ENCODE measurements around the gene MAP2K5. TPM values are rescaled to one million over a fixed set of nuclear protein-coding genes. Genes with fewer than 3 reads are reported as not detected.

Gene MAP2K5
- total and polyA plus RNA-seq, 8 donors, result 1.8 to 94.6 (median 11.1) TPM

- peak in 1 of 2 donors; percentile 61 for DNase-seq
- peaks cover 34 to 65% (median 63%) of the 10 kb centered on the region in 3 donors for H3K27me3 ChIP-seq
- peaks cover 44 to 68% (median 57%) of the 10 kb centered on the region in 4 donors for H3K4me1 ChIP-seq
- peak overlapping the region; percentile 31 to 51 (median 45) for H3K4me3 ChIP-seq
- no peaks in the 10 kb centered on the region for H3K36me3 ChIP-seq
- WGBS, 5 donors, result 1 to 4% (median 2%) methylated on average over 42 to 59 of the region's 59 CpGs
- no peak for TF ChIP-seq POLR2AphosphoS5 (IDR thresholded peaks at IDR 0.05)
- TF ChIP-seq EP300 (IDR thresholded peaks at IDR 0.05), result no peak
- TF ChIP-seq CTCF (IDR thresholded peaks at IDR 0.05), result no peak
- TF ChIP-seq POLR2A (IDR thresholded peaks at IDR 0.05), result no peak
- H3K9me3 ChIP-seq, result no peaks in the 10 kb centered on the region
- H3K27ac ChIP-seq, result no peak overlapping the region
- intact Hi-C loops (cut with DNase I; ENCODE audit: low total_unique reads), result loop anchor here (5.0 kb wide), 1 partner anchor 377 kb away; no protein-coding TSS in a partner anchor
Observed at GRCh38 chr15:67834581-67835296, 292.2 kb downstream of the MAP2K5 start.

GRCh38 chr15:67835297-67836133, 293.0 kb downstream of the MAP2K5 start:
- no peaks in the 10 kb centered on the region for H3K36me3 ChIP-seq
- no peak for TF ChIP-seq EP300 (IDR thresholded peaks at IDR 0.05)
- no peak for TF ChIP-seq POLR2A (IDR thresholded peaks at IDR 0.05)
- TF ChIP-seq CTCF (IDR thresholded peaks at IDR 0.05), result no peak
- no peak for TF ChIP-seq POLR2AphosphoS5 (IDR thresholded peaks at IDR 0.05)
- intact Hi-C loops (cut with DNase I; ENCODE audit: low total_unique reads), result no loop called here
- 1 to 6% (median 4%) methylated on average over 48 to 59 of the region's 59 CpGs for WGBS, 5 donors
- H3K4me3 ChIP-seq, result peak overlapping the region; percentile 31 to 51 (median 45)
- H3K27me3 ChIP-seq, result peaks cover 26 to 57% (median 56%) of the 10 kb centered on the region in 3 donors
- no peak overlapping the region for H3K27ac ChIP-seq
- peak in 1 of 2 donors; percentile 51 for DNase-seq
- H3K4me1 ChIP-seq, result peaks cover 44 to 64% (median 53%) of the 10 kb centered on the region in 4 donors
- H3K9me3 ChIP-seq, result no peaks in the 10 kb centered on the region

GRCh38 chr15:67836134-67836455, 293.6 kb downstream of the MAP2K5 start:
- no peaks in the 10 kb centered on the region for H3K9me3 ChIP-seq
- H3K4me1 ChIP-seq, result peaks cover 44 to 66% (median 55%) of the 10 kb centered on the region in 4 donors
- intact Hi-C loops (cut with DNase I; ENCODE audit: low total_unique reads), result no loop called here
- WGBS, 5 donors, result 2 to 6% (median 5%) methylated on average over 16 of the region's 16 CpGs
- H3K36me3 ChIP-seq, result no peaks in the 10 kb centered on the region
- H3K27ac ChIP-seq, result no peak overlapping the region
- DNase-seq, result peak in 1 of 2 donors; percentile 53
- peaks cover 20 to 51% (median 50%) of the 10 kb centered on the region in 3 donors for H3K27me3 ChIP-seq
- no peak for TF ChIP-seq EP300 (IDR thresholded peaks at IDR 0.05)
- TF ChIP-seq CTCF (IDR thresholded peaks at IDR 0.05), result no peak
- H3K4me3 ChIP-seq, result peak overlapping the region; percentile 31 to 51 (median 45)

- intact Hi-C loops (cut with DNase I; ENCODE audit: low total_unique reads), result no loop called here
- Histone ChIP-seq H3K4me1 (peaks cover 48 to 70% (median 59%) of the 10 kb centered on the region in 4 donors), H3K4me3 (peak overlapping the region; percentile 31 to 51 (median 45)), H3K27me3 (peaks cover 17 to 48% (median 47%) of the 10 kb centered on the region in 3 donors), H3K36me3 (no peaks in the 10 kb centered on the region), H3K9me3 (no peaks in the 10 kb centered on the region), H3K27ac (no peak overlapping the region)
- TF ChIP-seq POLR2A (IDR thresholded peaks at IDR 0.05) (no peak), CTCF (IDR thresholded peaks at IDR 0.05) (peak in 5 of 7 experiments; percentile 47 to 90 (median 76)), POLR2AphosphoS5 (IDR thresholded peaks at IDR 0.05) (no peak)
- WGBS, 5 donors, result 34 to 37% (median 36%) methylated on average over 8 of the region's 8 CpGs
- DNase-seq, result peak; percentile 60 to 81
Observed at GRCh38 chr15:67836477-67836876, 294.0 kb downstream of the MAP2K5 start.
